Pancreas (tissue), 10 donors: ENCODE measurements around the gene IFITM10. TPM values are rescaled to one million over a fixed set of nuclear protein-coding genes. Genes with fewer than 3 reads are reported as not detected.

Source experiments
- ATAC-seq, 4 donors: fragments of 200-7000 bp; cut with Tn5 transposase; one replicate each; pipeline versions ENCODE4 v1.8.0 to v1.9.1; 2020; ENCODE audit warnings: mild to moderate bottlenecking in 4 of 4, moderate library complexity in 4 of 4
- DNase-seq, 6 donors: peaks; one replicate each; pipeline ENCODE4 v3.0.0-alpha.2; 2020
- FAIRE-seq: peaks from 2 replicates; lab custom pipeline; 2012; peaks lifted over from hg19 to GRCh38; lab: Jason Lieb, UNC
- H3K27ac ChIP-seq, 4 donors: fragments of 200-600 bp; sonication (generic); 1 replicate in 3 of 4; 2 replicates in 1 of 4; pipeline versions ENCODE4 v1.5.0 to v1.8.0; 2020
- H3K27me3 ChIP-seq, 4 donors: fragments of 200-600 bp; one replicate each; pipeline ENCODE4 v1.8.0; 2021
- H3K36me3 ChIP-seq, 3 donors: fragments of 200-600 bp; sonication (generic) in 1 of 3; one replicate each; pipeline versions ENCODE4 v1.5.0 to v1.8.0; 2020 to 2021
- H3K4me1 ChIP-seq, 3 donors: fragments of 200-600 bp; one replicate each; pipeline ENCODE4 v1.8.0; 2021
- H3K4me3 ChIP-seq, 4 donors: fragments of 200-600 bp; sonication (generic) in 2 of 4; one replicate each; pipeline versions ENCODE4 v1.5.0 to v1.8.0; 2020 to 2021
- H3K9me3 ChIP-seq, 4 donors: fragments of 200-600 bp; one replicate each; pipeline ENCODE4 v1.8.0; 2021
- WGBS, 2 donors: extraction: QIAGEN DNeasy Blood & Tissue Kit; methylation state at CpG; one replicate each; pipeline ENCODE4 v1.1.7; 2013; 5-methylcytosine and 5-hydroxymethylcytosine counted together
- intact Hi-C, 3 donors: fragments of 100-400 bp; cut with DNase I; formaldehyde crosslinking; loops; one replicate each; pipeline versions ENCODE4 v1.11.1 to v1.14.2; 2022
- polyA plus RNA-seq, 2 donors: library from polyadenylated mRNA; stranded (reverse); fragments of 200-250 nt; gene quantifications; one replicate each; pipeline ENCODE4 v1.2.3, GENCODE V29; 2013
- total RNA-seq, 6 donors: library from RNA; stranded (reverse); fragmentation: NEBNext Ultra II Directional in 4 of 6; extraction: Animal tissue kit (Norgen Biotek cat#: 25700) in 4 of 6; gene quantifications; one replicate each; pipeline versions ENCODE4 v1.2.1 to v1.2.4, GENCODE V29; 2021 to 2023
- TF ChIP-seq, protein P1 (sequence below), 4 donors: fragments of 200-600 bp; sonication (generic) in 3 of 4; IDR thresholded peaks; one replicate each; pipeline versions ENCODE4 v1.5.0 to v1.8.0; 2021; ENCODE audit warnings: antibody characterized with exemption in 4 of 4
- donor health status: healthy with polysubstance abuse.
- donor health status: DM: no; HTN: no; CAD: no; lungs with moderate emphysema.
- donor health status: DM: no; HTN: no; CAD: no.
- donor health status: control.
- donor health status: control.
- donor health status: Bipolar disorder and iron deficiency.
- donor health status: DM: yes; HTN: yes; CAD: no.
- donor health status: DM: no; HTN: no; CAD: no.
- donor health status: DM: no; HTN: no; CAD: no.
- donor health status: DM: yes; HTN: yes; CAD: no.

The IFITM10 gene
- total and polyA plus RNA-seq, 8 donors = 0.28 to 2.0 (median 0.55) TPM

DNA sequence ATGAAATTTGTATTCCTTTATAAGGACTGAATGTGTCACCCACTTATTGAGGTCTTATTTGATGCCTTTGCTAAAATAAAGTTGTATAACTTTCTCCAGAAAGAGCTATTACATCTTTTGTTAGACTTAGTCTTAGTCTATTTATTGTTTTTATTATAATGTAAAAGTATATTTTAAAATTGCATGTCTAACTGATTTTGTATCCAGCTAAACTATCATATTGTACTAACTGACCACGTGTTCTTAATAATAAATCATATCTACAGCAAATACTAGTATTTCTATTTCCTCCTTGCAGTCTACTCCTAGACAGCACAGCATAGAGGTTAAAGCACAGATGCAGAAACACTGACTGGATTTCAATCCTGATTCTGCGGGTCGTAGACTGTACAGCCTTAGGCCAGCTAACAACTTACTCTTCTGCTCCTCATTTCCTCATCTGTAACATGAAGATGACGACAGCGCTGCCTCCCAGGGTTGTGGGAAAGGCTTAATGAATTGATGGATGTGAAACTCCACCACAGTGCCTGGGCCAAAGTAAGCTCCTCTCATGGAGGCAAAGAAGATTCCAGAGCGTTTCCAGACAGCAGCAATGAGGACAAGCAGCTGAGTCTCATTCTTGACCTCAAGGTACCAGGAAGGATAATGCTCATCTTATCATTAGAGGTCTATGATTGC lies 13.2 kb downstream of the IFITM10 start:
- Histone ChIP-seq H3K27me3 (no peaks in the 10 kb centered on the region), H3K9me3 (no peaks in the 10 kb centered on the region), H3K36me3 (no peaks in the 10 kb centered on the region), H3K27ac (no peak overlapping the region), H3K4me1 (no peaks in the 10 kb centered on the region), H3K4me3 (no peak overlapping the region)
- WGBS, 2 donors = 72 to 74% methylated on average over 6 of the region's 6 CpGs
- ATAC-seq = no peak
- DNase-seq = no peak
- no peak for FAIRE-seq
- TF ChIP-seq, protein P1, sequence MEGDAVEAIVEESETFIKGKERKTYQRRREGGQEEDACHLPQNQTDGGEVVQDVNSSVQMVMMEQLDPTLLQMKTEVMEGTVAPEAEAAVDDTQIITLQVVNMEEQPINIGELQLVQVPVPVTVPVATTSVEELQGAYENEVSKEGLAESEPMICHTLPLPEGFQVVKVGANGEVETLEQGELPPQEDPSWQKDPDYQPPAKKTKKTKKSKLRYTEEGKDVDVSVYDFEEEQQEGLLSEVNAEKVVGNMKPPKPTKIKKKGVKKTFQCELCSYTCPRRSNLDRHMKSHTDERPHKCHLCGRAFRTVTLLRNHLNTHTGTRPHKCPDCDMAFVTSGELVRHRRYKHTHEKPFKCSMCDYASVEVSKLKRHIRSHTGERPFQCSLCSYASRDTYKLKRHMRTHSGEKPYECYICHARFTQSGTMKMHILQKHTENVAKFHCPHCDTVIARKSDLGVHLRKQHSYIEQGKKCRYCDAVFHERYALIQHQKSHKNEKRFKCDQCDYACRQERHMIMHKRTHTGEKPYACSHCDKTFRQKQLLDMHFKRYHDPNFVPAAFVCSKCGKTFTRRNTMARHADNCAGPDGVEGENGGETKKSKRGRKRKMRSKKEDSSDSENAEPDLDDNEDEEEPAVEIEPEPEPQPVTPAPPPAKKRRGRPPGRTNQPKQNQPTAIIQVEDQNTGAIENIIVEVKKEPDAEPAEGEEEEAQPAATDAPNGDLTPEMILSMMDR (IDR thresholded peaks at IDR 0.05) = no peak
- intact Hi-C loops = no loop called here

DNA sequence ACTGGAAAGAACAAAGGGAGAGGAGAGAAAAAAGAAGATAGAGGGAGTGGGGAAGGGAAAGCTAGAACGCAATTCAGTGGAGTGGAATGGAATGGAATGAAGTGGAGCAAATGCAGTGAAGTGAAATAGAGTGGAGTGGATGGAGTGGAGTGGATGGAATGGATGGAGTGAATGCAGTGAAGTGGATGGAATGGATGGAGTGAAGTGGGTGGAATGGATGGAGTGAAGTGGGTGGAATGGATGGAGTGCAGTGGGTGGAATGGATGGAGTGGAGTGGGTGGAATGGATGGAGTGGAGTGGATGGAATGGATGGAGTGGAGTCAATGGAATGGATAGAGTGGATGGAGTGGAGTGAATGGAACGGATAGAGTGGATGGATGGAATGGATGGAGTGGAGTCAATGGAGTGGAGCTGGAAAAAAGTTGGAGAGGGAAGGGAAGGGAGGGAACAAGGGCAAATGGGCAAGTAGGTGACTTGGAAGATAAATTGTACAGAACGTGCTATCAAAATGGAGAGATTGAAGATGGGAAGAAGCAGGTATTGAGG lies 13.9 kb downstream of the IFITM10 start:
- ATAC-seq (no peak), FAIRE-seq (no peak), DNase-seq (no peak)
- intact Hi-C loops = no loop called here
- TF ChIP-seq, protein P1 (IDR thresholded peaks at IDR 0.05) = no peak
- no peaks in the 10 kb centered on the region for H3K4me1 ChIP-seq
- no peak overlapping the region for H3K4me3 ChIP-seq
- H3K9me3 ChIP-seq = no peaks in the 10 kb centered on the region
- 35 to 52% methylated on average over 3 of the region's 3 CpGs for WGBS, 2 donors
- no peak overlapping the region for H3K27ac ChIP-seq
- H3K27me3 ChIP-seq = no peaks in the 10 kb centered on the region
- no peaks in the 10 kb centered on the region for H3K36me3 ChIP-seq

DNA sequence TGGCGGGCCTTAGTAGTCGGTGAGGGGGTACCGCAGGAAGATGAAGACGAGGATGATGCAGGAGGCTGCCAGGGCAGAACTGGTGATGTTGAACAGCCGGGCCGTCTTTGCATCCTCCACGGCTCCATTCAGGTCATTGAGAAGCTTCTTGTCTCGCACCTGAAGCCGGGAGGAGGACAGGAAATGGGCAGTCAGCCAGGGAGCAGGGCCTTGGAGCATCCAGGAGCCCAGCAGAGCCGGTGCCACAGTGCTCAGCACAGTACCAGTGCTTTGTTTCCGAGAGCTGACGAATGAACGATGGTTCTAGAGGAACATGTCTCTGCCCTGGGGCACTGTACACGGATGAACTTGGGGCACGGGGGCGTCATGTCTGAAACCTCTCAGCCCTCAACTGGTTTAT lies 15.1 kb downstream of the IFITM10 start:
- WGBS, 2 donors = 61 to 71% methylated on average over 16 of the region's 16 CpGs
- DNase-seq = no peak
- no peaks in the 10 kb centered on the region for H3K36me3 ChIP-seq
- intact Hi-C loops = no loop called here
- no peaks in the 10 kb centered on the region for H3K27me3 ChIP-seq
- no peak for ATAC-seq
- TF ChIP-seq, protein P1 (IDR thresholded peaks at IDR 0.05) = no peak
- no peak overlapping the region for H3K4me3 ChIP-seq
- no peaks in the 10 kb centered on the region for H3K9me3 ChIP-seq
- no peak for FAIRE-seq
- no peak overlapping the region for H3K27ac ChIP-seq
- no peaks in the 10 kb centered on the region for H3K4me1 ChIP-seq

DNA sequence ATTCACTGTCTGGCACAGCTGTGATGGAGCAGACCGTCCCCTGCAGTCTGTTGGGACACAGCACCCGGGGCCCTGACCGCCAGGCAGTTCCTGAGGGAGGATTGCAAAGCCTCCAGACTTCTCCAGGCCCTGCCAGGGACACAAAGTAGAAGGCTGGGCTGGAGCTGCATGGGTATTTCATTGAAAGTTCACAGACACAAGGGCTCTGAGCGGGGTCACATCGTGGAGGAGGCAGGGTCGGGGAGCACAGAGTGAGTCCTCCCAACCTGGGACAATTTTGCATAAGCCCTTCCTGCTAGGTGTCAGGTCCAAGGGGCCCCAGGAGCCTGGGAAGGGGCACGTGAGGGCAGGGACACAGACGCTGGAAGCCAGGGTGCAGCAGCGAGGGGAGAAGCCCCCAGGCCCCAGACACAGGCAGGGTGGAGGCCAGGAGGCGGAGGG lies 15.7 kb downstream of the IFITM10 start:
- intact Hi-C loops = no loop called here
- Histone ChIP-seq H3K4me1 (no peaks in the 10 kb centered on the region), H3K4me3 (no peak overlapping the region), H3K27me3 (no peaks in the 10 kb centered on the region), H3K9me3 (no peaks in the 10 kb centered on the region), H3K27ac (no peak overlapping the region), H3K36me3 (no peaks in the 10 kb centered on the region)
- FAIRE-seq (no peak), ATAC-seq (no peak), DNase-seq (no peak)
- TF ChIP-seq, protein P1 (IDR thresholded peaks at IDR 0.05) = no peak
- 52 to 56% methylated on average over 9 to 10 of the region's 10 CpGs for WGBS, 2 donors
